Mesenchymal stem cell (in vitro differentiated cells and primary cell): ENCODE measurements around the gene GLT8D1.

Experiments
- DNase-seq: peaks from one replicate; pipeline ENCODE4 v3.0.0-alpha.2; 2013
- H2AFZ ChIP-seq: one replicate; pipeline ENCODE4 v1.6.1; 2013; ENCODE audit warnings: low read depth, mild to moderate bottlenecking, control low read depth, inconsistent platforms, low read length, moderate library complexity
- H2AK5ac ChIP-seq: 2 replicates; pipeline ENCODE4 v1.6.1; 2013; ENCODE audit warnings: low read length, moderate library complexity, mild to moderate bottlenecking, inconsistent platforms; ENCODE audit not compliant: severe bottlenecking
- H2BK120ac ChIP-seq: one replicate; pipeline ENCODE4 v1.6.1; 2013; ENCODE audit warnings: low read depth, mild to moderate bottlenecking, inconsistent platforms, low read length, moderate library complexity
- H2BK12ac ChIP-seq, 2 experiments: one replicate each; pipeline ENCODE4 v1.6.1; 2013; ENCODE audit warnings: inconsistent platforms in 2 of 2, low read length in 2 of 2, mild to moderate bottlenecking in 2 of 2, moderate library complexity in 2 of 2, control low read depth in 1 of 2
- H2BK15ac ChIP-seq: one replicate; pipeline ENCODE4 v1.6.1; 2013; ENCODE audit warnings: mild to moderate bottlenecking, low read depth, inconsistent platforms; ENCODE audit not compliant: poor library complexity, severe bottlenecking
- H2BK5ac ChIP-seq: 2 replicates; pipeline ENCODE4 v1.6.1; 2013; ENCODE audit warnings: low read depth, mild to moderate bottlenecking, low read length, control low read depth, inconsistent platforms; ENCODE audit not compliant: poor library complexity, severe bottlenecking
- H3K14ac ChIP-seq, 2 experiments: one replicate each; pipeline ENCODE4 v1.6.1; 2013; ENCODE audit warnings: inconsistent platforms in 2 of 2, low read length in 2 of 2, control low read depth in 1 of 2, mild to moderate bottlenecking in 1 of 2, moderate library complexity in 1 of 2
- H3K18ac ChIP-seq, 2 experiments: one replicate each; pipeline ENCODE4 v1.6.1; 2013; ENCODE audit warnings: inconsistent platforms in 2 of 2, low read length in 2 of 2, control low read depth in 1 of 2, low read depth in 1 of 2, mild to moderate bottlenecking in 1 of 2
- H3K23ac ChIP-seq, 2 experiments: one replicate each; pipeline ENCODE4 v1.6.1; 2013; ENCODE audit warnings: inconsistent platforms in 2 of 2, low read length in 2 of 2, mild to moderate bottlenecking in 2 of 2, moderate library complexity in 2 of 2, control low read depth in 1 of 2
- H3K27ac ChIP-seq: 2 replicates; pipeline ENCODE4 v1.5.1; 2013; ENCODE audit warnings: mild to moderate bottlenecking, moderate library complexity, low read length, control low read depth, inconsistent platforms; ENCODE audit not compliant: poor library complexity, severe bottlenecking
- H3K27me3 ChIP-seq, 2 experiments: 2 replicates each; pipeline versions ENCODE4 v1.6.1 to v1.7.0; 2013; ENCODE audit warnings: low read length in 2 of 2, mild to moderate bottlenecking in 2 of 2, moderate library complexity in 2 of 2, control low read depth in 1 of 2, inconsistent platforms in 1 of 2; ENCODE audit not compliant: control insufficient read depth in 1 of 2, insufficient read depth in 1 of 2
- H3K36me3 ChIP-seq, 2 experiments: 2 replicates each; pipeline versions ENCODE4 v1.6.1 to v1.7.0; 2013; ENCODE audit warnings: low read length in 2 of 2, control low read depth in 1 of 2, inconsistent platforms in 1 of 2, low read depth in 1 of 2, mild to moderate bottlenecking in 1 of 2; ENCODE audit not compliant: insufficient read depth in 2 of 2, control insufficient read depth in 1 of 2
- H3K4ac ChIP-seq, 2 experiments: one replicate each; pipeline ENCODE4 v1.6.1; 2013; ENCODE audit warnings: inconsistent platforms in 2 of 2, low read length in 2 of 2, mild to moderate bottlenecking in 2 of 2, moderate library complexity in 2 of 2, control low read depth in 1 of 2, low read depth in 1 of 2
- H3K4me1 ChIP-seq: 2 replicates; pipeline ENCODE4 v1.6.1; 2013; ENCODE audit warnings: low read depth, low read length, control low read depth; ENCODE audit not compliant: control insufficient read depth, insufficient read depth
- H3K4me2 ChIP-seq: 2 replicates; pipeline ENCODE4 v1.6.1; 2013; ENCODE audit warnings: low read length, mild to moderate bottlenecking, inconsistent platforms; ENCODE audit not compliant: poor library complexity, severe bottlenecking
- H3K4me3 ChIP-seq, 2 experiments: 2 replicates each; pipeline versions ENCODE4 v1.5.1 to v1.7.0; 2013; ENCODE audit warnings: low read length in 2 of 2, mild to moderate bottlenecking in 2 of 2, control low read depth in 1 of 2, low read depth in 1 of 2; ENCODE audit not compliant: insufficient read depth in 1 of 2
- H3K79me1 ChIP-seq: replicated peaks from 2 replicates; pipeline ENCODE4 v1.6.1; 2013; ENCODE audit warnings: mild to moderate bottlenecking, control low read depth, low read length, inconsistent platforms; ENCODE audit not compliant: poor library complexity, severe bottlenecking
- H3K9ac ChIP-seq: 2 replicates; pipeline ENCODE4 v1.7.0; 2013; ENCODE audit warnings: mild to moderate bottlenecking, low read length, moderate library complexity
- H3K9me3 ChIP-seq: 2 replicates; pipeline ENCODE4 v1.7.0; 2013; ENCODE audit warnings: mild to moderate bottlenecking, low read length; ENCODE audit not compliant: control insufficient read depth
- H4K8ac ChIP-seq: one replicate; pipeline ENCODE4 v1.6.1; 2013; ENCODE audit warnings: inconsistent platforms, mild to moderate bottlenecking, low read length, moderate library complexity
- H4K91ac ChIP-seq: one replicate; pipeline ENCODE4 v1.6.1; 2013; ENCODE audit warnings: mild to moderate bottlenecking, low read length, inconsistent platforms
- WGBS: methylation state at CpG from one replicate; pipeline ENCODE4 v1.1.7; 2013; ENCODE audit warnings: mixed read lengths; 5-methylcytosine and 5-hydroxymethylcytosine counted together

GLT8D1 gene

GRCh38 chr3:52704611-52705437 lies 767 bp downstream of the GLT8D1 start:
- Histone ChIP-seq H3K4me3 (peak overlapping the region; percentile 82 to 95), H4K8ac (peak overlapping the region; percentile 99), H3K23ac (no peak overlapping the region), H3K79me1 (peaks cover 6% of the 10 kb centered on the region), H3K9me3 (no peaks in the 10 kb centered on the region), H3K18ac (peak overlapping the region; percentile 96 to 98), H2BK12ac (peak overlapping the region in 1 of 2 experiments; percentile 38), H4K91ac (peak overlapping the region; percentile 99), H3K27ac (peak overlapping the region; percentile 80), H3K27me3 (no peaks in the 10 kb centered on the region), H2BK120ac (peak overlapping the region; percentile 92), H3K4me2 (peak overlapping the region; percentile 66), H2BK15ac (peak overlapping the region; percentile 97), H3K4me1 (peaks cover 9% of the 10 kb centered on the region), H2AK5ac (peak overlapping the region; percentile 68), H2BK5ac (peak overlapping the region; percentile 96), H3K14ac (peak overlapping the region; percentile 2 to 76), H3K4ac (peak overlapping the region; percentile 81 to 92), H2AFZ (peak overlapping the region; percentile 99), H3K36me3 (peaks cover 0 to 34% of the 10 kb centered on the region in 2 experiments), H3K9ac (peak overlapping the region; percentile 97)
- WGBS, result 5% methylated on average over 22 of the region's 22 CpGs
- peak; percentile 74 for DNase-seq

- Histone ChIP-seq H2BK12ac (no peak overlapping the region), H3K27me3 (no peaks in the 10 kb centered on the region), H4K8ac (no peak overlapping the region), H4K91ac (no peak overlapping the region), H3K14ac (no peak overlapping the region), H3K9ac (peak overlapping the region; percentile 97), H3K27ac (no peak overlapping the region), H3K23ac (no peak overlapping the region), H3K4me1 (peaks cover 9% of the 10 kb centered on the region), H2AK5ac (no peak overlapping the region), H3K9me3 (no peaks in the 10 kb centered on the region), H3K4me2 (no peak overlapping the region), H2AFZ (no peak overlapping the region), H2BK120ac (no peak overlapping the region), H3K36me3 (peaks cover 0 to 30% of the 10 kb centered on the region in 2 experiments), H3K4ac (peak overlapping the region in 1 of 2 experiments; percentile 38), H2BK5ac (no peak overlapping the region), H3K79me1 (peaks cover 5% of the 10 kb centered on the region), H3K4me3 (peak overlapping the region in 1 of 2 experiments; percentile 95), H3K18ac (no peak overlapping the region), H2BK15ac (no peak overlapping the region)
- 90% methylated on average over 2 of the region's 7 CpGs for WGBS
- no peak for DNase-seq
Observed at GRCh38 chr3:52703341-52703740, 2.2 kb downstream of the GLT8D1 start.

GRCh38 chr3:52697632-52697965 lies 8.0 kb downstream of the GLT8D1 start:
- Histone ChIP-seq H2BK12ac (no peak overlapping the region), H3K4me2 (no peak overlapping the region), H2BK120ac (no peak overlapping the region), H3K4me3 (no peak overlapping the region), H3K4ac (no peak overlapping the region), H4K91ac (no peak overlapping the region), H3K27me3 (no peaks in the 10 kb centered on the region), H3K18ac (no peak overlapping the region), H3K4me1 (peaks cover 3% of the 10 kb centered on the region), H3K9me3 (no peaks in the 10 kb centered on the region), H3K23ac (no peak overlapping the region), H2BK5ac (no peak overlapping the region), H2BK15ac (no peak overlapping the region), H4K8ac (peak overlapping the region; percentile 2), H3K79me1 (peaks cover 12% of the 10 kb centered on the region), H2AFZ (no peak overlapping the region), H3K27ac (peak overlapping the region; percentile 10), H3K36me3 (peaks cover 9 to 78% of the 10 kb centered on the region in 2 experiments), H3K14ac (no peak overlapping the region), H3K9ac (peak overlapping the region; percentile 47), H2AK5ac (no peak overlapping the region)
- WGBS, result 98% methylated on average over 2 of the region's 4 CpGs
- no peak for DNase-seq

- Histone ChIP-seq H3K36me3 (peaks cover 14 to 81% of the 10 kb centered on the region in 2 experiments), H3K4me3 (no peak overlapping the region), H2BK15ac (no peak overlapping the region), H3K14ac (no peak overlapping the region), H3K4me2 (no peak overlapping the region), H2BK5ac (no peak overlapping the region), H2AFZ (no peak overlapping the region), H4K91ac (no peak overlapping the region), H3K79me1 (peaks cover 12% of the 10 kb centered on the region), H4K8ac (no peak overlapping the region), H3K18ac (no peak overlapping the region), H2BK12ac (no peak overlapping the region), H3K4me1 (no peaks in the 10 kb centered on the region), H3K27me3 (no peaks in the 10 kb centered on the region), H2AK5ac (no peak overlapping the region), H3K9me3 (no peaks in the 10 kb centered on the region), H3K9ac (peak overlapping the region; percentile 47), H2BK120ac (no peak overlapping the region), H3K23ac (no peak overlapping the region), H3K4ac (no peak overlapping the region), H3K27ac (peak overlapping the region; percentile 21)
- WGBS, result no CpG with 5 or more reads among the region's 2 CpGs
- no peak for DNase-seq
Observed at GRCh38 chr3:52696830-52697631, 8.6 kb downstream of the GLT8D1 start.
